Activated CD4-positive, CD25-positive, alpha-beta regulatory T cell (primary cell): Measurements from ENCODE around the gene NEK9.

Source experiments
- DNase-seq, 4 experiments: peaks; one replicate each; lab custom pipeline; 2025; lab: John Stamatoyannopoulos, UW

Gene NEK9

DNA sequence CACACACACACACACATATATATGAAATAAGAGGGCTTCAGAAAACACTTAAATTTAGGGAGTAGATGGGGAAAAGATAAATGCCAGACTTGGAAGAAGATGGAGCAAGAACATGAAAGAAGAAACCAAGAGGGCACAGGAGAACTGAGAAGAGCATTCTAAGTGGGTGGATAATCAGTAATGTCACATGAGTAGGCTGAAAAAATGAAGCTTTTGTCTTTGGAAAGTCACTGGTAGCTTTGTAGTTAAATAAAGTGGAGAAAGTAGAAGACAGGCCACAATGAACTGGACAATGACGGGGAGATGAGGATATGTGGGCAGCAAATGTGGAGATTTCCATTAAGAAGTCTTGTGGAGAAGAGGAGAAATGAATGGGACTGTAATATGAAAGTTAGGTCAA, 59.6 kb downstream of the NEK9 start:
- no peak for DNase-seq

DNA sequence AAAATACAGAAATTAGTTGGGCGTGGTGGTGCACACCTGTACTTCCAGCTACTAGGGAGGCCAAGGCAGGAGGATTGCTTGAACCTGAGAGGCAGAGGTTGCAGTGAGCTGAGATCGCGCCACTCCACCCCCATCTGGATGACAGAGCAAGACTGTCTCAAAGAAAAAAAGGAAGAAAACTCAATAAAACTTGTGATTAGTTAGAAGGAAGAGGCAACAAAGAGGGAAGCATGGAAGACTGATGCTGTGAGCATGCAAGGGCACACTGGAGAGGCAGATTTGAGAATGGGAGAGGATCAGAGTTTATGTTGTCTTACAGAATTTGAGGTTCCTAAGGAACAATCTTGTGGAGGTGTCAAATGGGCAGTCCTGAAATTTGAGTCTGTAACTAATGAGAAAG, 60.2 kb downstream of the NEK9 start:
- no peak for DNase-seq

GRCh38 chr14:75064205-75064567, 62.7 kb downstream of the NEK9 start:
- DNase-seq, result no peak

DNA sequence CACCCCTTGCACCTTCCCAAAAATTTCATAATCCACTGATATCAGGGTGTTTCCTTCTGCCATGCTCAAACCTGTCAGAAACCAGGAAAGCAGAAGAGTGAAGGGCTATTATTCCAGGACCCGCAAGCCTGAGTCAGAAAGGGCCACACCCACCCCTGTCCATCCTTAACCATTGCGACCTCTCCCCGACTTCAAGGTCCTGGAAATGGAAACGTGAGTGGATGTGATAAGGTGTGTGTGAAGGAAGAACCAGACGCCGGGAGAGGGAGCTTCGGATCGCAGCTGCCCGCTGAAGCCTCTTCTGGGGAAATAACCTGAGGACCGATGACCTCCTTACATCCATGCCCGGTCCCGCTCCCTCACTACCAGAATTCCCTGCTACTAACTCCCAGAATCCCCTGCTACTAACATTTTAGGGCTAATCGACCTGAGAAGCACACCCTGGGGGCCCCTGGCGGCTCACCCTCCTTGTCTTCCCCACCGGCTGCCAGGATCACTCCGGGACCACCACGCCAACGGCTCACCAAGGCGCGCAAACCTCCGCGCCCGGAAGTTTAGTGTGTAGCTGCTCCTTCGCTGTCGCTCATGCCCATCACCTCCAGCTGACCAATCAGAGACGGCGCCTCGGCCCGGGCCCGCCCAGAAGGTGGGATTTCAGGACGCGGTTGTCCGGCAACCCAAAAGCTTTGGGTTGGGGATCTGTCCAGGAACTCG, 63.2 kb downstream of the NEK9 start, which contains the start of gene ACYP1:
Gene ACYP1 (minus strand): TSS at position 534 of the 714 bp plus-strand sequence. CDS start 471 bp downstream, at position 63.
- DNase-seq, result peak; percentile 69 to 89 (median 78)

GRCh38 chr14:75063013-75063412, 63.8 kb downstream of the NEK9 start:
- no peak for DNase-seq

DNA sequence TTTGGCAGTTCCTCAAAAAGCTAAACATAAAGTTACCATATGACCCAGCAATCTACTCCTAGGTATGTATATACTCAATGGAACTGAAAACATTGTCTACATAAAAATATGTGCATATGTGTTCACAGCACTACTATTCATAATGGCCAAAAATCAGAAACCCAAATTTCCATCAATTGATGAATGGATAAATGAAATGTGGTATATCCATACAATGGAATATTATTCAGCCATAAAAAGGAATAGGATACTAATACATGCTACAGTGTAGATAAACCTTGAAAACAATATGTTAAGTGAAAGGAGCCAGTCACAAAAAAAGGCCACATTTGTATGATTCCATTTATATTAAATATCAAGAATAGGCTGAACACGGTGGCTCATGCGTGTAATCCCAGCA, 66.4 kb downstream of the NEK9 start:
- DNase-seq, result no peak

GRCh38 chr14:75059642-75060041, 67.2 kb downstream of the NEK9 start:
- DNase-seq, result no peak

DNA sequence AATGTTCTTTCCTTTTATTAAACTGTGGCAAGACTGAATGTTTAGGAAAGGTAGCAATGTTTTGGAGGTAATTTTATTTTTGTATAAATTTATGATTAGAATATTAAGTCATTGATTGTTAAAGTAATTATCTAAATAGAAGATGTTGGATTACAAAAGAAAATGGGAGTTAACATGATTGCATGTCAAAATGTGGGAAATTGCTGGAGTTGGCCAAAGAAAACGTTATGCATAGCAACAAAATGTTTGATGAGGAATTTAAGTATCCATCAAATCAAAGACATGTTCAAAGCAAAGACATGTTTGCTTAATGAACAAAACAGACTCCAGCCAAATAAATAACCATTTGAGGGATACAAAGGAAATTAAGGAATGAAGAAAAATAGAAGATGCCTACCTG, 72.4 kb downstream of the NEK9 start:
- no peak for DNase-seq

DNA sequence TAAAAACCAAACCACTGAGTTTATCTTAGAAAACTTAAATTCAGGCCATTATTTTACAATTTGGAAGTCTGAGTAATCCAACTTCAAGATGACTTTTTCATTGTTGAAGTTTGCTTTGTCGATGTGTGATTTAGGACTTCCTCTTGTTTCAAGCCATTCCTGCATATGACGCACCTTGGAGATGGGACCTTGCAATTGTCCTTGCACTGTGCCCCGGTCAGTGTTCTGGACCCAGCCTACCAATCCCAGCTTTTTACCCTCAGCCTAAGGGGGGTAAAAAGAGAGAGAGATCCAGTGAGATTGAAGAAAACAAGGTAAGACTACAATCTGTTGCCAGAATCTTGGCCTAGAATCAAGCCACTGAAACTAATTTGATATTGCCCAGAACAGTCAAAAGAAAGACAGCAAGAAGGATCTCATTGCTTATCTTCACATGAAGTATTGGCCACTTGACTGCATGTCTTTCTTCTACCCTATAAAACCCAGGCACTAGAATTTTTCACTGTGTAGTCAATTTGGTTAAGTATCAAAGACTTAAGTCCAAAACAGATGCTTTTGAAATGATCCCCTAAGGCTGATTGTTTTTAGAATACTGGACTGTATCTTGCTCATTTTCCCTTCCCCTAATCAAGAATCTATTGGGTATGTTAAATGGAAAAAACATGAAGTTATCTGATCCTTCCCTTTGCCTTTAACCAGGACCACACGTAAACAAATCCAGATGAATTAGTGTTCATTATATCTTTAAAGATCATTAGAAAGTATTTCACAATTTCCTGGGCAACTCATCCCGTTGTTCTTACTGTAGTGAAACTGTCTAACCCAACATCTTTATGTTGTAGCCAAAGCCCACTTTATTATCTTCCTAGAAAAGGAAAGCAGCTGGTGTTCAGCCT, 73.2 kb downstream of the NEK9 start:
- no peak for DNase-seq

DNA sequence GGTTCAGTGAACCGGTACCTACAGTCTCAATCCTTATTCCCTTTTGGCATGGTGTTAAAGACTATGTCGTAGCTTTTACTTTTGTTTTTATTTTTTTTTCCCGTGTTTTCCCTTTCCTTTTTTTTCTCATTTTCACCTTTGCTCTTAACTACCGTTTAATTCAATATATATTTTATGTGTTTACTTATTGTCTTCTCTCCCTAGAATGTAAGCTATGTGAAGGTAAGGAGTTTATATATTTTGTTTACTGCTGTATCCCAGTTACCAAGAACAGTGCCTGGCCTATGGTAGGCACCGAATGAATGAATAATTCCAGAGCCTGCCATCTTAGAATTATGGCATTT, 75.3 kb downstream of the NEK9 start:
- DNase-seq, result no peak

DNA sequence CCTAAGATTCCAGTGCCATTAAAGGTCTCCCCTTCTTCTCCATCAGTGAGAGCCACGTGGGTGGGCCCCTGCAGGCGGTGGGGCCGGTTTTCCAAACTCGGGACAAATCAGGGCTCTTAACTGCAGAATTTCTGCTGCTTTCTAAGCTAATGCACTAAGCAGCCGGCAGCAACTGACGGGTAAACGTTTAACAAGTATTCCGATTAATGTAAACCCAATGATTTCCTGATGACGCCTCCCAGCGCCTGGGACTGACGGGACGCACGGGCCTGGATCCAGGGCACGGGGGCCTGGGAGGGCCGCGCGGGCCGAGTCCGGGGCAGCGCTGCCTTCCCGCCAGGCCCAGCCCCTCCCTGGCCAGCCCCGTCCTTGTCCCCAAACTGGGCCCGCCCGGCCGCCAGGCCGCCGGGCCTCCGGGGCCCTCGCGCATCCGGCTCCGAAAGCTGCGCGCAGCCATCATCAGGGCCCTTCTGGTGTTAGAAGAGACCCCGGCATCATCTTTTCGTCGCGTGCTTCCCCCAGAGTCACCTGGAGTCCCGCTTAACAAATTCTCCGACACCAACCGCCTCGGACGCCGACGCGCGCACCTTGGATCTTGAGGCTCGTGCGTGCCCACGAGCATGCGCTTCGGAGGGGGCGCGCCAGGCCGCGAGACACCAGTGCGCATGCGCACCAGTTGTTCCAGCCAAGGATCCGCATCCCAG, 75.8 kb downstream of the NEK9 start, which contains the start of gene MLH3:
Gene MLH3 (minus strand): TSS at position 616 of the 704 bp plus-strand sequence. CDS start 1,812 bp downstream, outside the sequence.
- DNase-seq, result peak; percentile 42 to 68 (median 61)

GRCh38 chr14:75049731-75050201, 77.1 kb downstream of the NEK9 start:
- no peak for DNase-seq

DNA sequence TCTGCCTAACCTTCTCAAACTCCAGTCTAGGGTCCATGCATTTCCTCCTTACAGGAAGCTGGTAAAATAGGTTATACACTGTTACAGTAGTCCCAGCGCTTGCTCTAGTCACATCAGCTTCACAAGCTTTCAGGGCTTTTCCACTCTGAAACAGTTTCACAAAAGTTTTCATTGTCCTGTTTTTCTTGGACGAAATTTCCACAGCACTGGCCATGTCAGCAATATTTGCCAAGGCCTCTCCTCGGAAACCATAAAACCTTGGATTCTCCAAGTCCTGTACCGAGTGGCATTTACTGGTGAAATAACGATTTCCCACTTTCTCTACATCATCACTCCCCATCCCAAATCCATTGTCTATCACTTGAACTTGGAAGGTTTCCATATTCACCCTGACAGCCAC, 77.7 kb downstream of the NEK9 start:
- no peak for DNase-seq

- no peak for DNase-seq
Measured at GRCh38 chr14:75048101-75048500, 78.7 kb downstream of the NEK9 start.

GRCh38 chr14:75047506-75047905, 79.3 kb downstream of the NEK9 start:
- no peak for DNase-seq

DNA sequence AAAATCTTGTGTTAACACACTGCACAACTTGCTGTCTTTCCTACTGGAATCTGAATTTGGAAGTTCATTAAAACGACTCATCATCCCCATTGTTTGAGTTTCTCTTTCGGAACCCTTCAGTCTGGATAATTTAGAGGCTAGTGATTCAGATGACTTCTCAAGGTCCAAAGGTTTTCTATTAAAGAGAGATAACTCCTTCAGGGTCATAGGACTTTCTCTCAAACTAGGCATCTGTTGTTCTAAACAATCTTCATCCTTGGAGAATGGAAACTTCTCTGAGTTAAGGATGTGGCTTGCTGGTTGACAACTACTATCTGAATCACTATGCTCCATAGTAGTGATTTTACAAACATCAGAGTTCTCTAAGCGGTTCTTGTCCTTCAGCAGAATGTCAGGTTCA, 79.9 kb downstream of the NEK9 start:
- DNase-seq, result no peak

- no peak for DNase-seq
Measured at GRCh38 chr14:75046275-75046674, 80.6 kb downstream of the NEK9 start.

GRCh38 chr14:75044752-75045151, 82.1 kb downstream of the NEK9 start:
- DNase-seq, result no peak

DNA sequence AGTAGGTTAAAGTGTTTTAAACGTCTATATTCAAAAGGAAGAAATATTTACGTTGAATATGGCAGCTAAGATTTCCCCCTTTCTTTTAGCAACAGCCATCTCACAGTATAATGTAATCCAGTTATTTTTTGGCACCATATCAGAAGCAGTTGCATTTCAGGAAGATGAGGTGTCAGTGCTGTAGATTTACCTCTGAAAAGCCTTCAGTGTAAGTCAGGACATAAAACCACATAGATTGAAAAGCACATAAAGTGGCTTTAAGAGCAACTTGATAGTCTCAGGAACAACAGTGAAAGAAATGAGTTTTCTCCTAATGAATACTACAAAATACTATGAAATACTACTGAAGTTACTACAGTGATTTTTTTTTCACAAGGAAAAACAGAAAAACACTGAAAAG, 82.5 kb downstream of the NEK9 start:
- no peak for DNase-seq

DNA sequence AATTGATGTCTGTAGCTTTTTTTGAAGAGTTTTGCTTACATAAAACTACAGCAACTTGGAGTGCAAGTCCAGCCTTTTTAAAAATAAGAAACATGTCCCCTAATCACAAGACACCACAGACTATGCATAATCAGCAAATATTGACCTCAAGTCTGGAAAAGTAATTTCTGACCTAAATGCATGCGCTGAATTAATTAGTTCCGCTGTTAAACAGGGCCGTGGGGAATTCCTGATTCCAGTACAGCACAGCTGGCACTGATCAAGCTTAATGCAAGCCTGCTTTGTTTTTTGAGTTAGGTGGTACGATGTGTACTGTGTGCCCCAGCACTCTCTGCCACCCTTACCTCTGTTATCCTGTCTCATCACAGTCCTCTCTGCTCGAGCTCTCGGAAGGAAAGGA, 84.8 kb downstream of the NEK9 start:
- no peak for DNase-seq

DNA sequence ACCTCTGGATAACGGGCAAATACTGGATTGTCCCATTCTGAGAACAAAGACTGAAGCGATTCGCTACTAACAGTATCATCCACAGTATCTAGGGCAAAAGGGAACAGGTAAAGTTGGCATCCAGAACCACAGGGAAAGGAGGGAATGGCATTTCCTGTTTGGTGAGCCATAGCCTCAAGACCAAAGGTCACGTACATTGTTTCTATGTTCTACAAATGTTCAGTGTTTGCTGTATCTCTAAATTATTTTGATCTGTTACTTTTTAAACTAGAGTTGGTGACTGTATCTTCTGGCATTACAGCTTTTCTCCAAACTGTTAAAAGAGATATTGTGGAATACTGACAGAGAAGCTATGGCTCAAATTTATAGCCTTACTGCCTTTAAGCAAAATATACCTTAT, 85.2 kb downstream of the NEK9 start:
- DNase-seq, result no peak

DNA sequence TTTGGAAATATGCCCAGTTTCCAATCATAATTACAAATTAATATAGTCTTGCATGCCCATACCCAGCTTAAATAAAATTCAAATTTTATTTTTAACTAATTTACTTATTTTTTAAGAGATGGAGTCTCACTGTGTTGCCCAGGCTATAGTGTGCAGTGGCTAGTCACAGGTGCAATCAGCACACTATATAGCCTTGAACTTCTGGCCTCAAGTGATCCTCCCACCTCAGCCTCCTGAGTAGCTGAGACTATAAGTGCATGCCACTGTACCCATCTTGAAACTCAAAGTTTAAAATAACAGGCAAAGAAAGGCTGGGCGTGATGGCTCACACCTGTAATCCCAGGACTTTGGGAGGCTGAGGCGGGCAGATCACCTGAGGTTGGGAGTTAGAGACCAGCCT, 85.9 kb downstream of the NEK9 start:
- no peak for DNase-seq

GRCh38 chr14:75040507-75040906, 86.3 kb downstream of the NEK9 start:
- no peak for DNase-seq
